H9 (cell line): ENCODE measurements around the gene RGS6. TPM values are rescaled to one million over a fixed set of nuclear protein-coding genes. Genes with fewer than 3 reads are reported as not detected.

Source experiments
- DNase-seq: peaks from one replicate; pipeline ENCODE4 v3.0.0-alpha.2; 2017
- H2AFZ ChIP-seq: one replicate; pipeline ENCODE4 v1.6.1; 2013; ENCODE audit warnings: mild to moderate bottlenecking, low read length, control low read depth, moderate library complexity
- H2AK5ac ChIP-seq: 2 replicates; pipeline ENCODE4 v1.6.1; 2013; ENCODE audit warnings: low read length, control low read depth, mixed read lengths; ENCODE audit not compliant: insufficient read length
- H2BK120ac ChIP-seq: one replicate; pipeline ENCODE4 v1.6.1; 2013; ENCODE audit warnings: low read depth, mild to moderate bottlenecking, low read length, control low read depth, inconsistent platforms; ENCODE audit not compliant: poor library complexity, severe bottlenecking
- H2BK12ac ChIP-seq: 2 replicates; pipeline ENCODE4 v1.6.1; 2013; ENCODE audit warnings: low read length, control low read depth, mixed read lengths, low read depth; ENCODE audit not compliant: insufficient read length
- H2BK15ac ChIP-seq: 2 replicates; pipeline ENCODE4 v1.6.1; 2013; ENCODE audit warnings: low read depth, low read length, control low read depth
- H2BK20ac ChIP-seq: one replicate; pipeline ENCODE4 v1.6.1; 2013; ENCODE audit warnings: low read depth, mild to moderate bottlenecking, low read length, control low read depth, inconsistent platforms; ENCODE audit not compliant: poor library complexity, severe bottlenecking
- H2BK5ac ChIP-seq: 2 replicates; pipeline ENCODE4 v1.6.1; 2013; ENCODE audit warnings: low read length, control low read depth, mixed read lengths; ENCODE audit not compliant: insufficient read length
- H3K14ac ChIP-seq: 2 replicates; pipeline ENCODE4 v1.6.1; 2013; ENCODE audit warnings: low read length, control low read depth; ENCODE audit not compliant: insufficient read depth
- H3K18ac ChIP-seq: 2 replicates; pipeline ENCODE4 v1.6.1; 2013; ENCODE audit warnings: low read depth, mild to moderate bottlenecking, mixed read lengths, low read length, control low read depth; ENCODE audit not compliant: insufficient read length
- H3K23ac ChIP-seq: 2 replicates; pipeline ENCODE4 v1.6.1; 2013; ENCODE audit warnings: low read length, control low read depth, mixed read lengths, low read depth; ENCODE audit not compliant: insufficient read length
- H3K23me2 ChIP-seq: 2 replicates; pipeline ENCODE4 v1.6.1; 2013; ENCODE audit warnings: low read depth, mild to moderate bottlenecking, mixed read lengths, low read length, control low read depth; ENCODE audit not compliant: insufficient read length, poor library complexity, severe bottlenecking
- H3K27ac ChIP-seq: 2 replicates; pipeline ENCODE4 v1.5.1; 2013; ENCODE audit warnings: low read length, control low read depth, mixed read lengths, low read depth; ENCODE audit not compliant: insufficient read length
- H3K27me3 ChIP-seq: 2 replicates; pipeline ENCODE4 v1.6.1; 2013; ENCODE audit warnings: low read length, control low read depth, inconsistent platforms; ENCODE audit not compliant: insufficient read depth
- H3K4ac ChIP-seq: 2 replicates; pipeline ENCODE4 v1.6.1; 2013; ENCODE audit warnings: low read depth, mild to moderate bottlenecking, control low read depth, inconsistent platforms, low read length, moderate library complexity
- H3K4me1 ChIP-seq: 2 replicates; pipeline ENCODE4 v1.6.1; 2013; ENCODE audit warnings: low read length, control low read depth, inconsistent platforms; ENCODE audit not compliant: insufficient read depth
- H3K4me2 ChIP-seq: 2 replicates; pipeline ENCODE4 v1.6.1; 2013; ENCODE audit warnings: low read length, control low read depth, mixed read lengths; ENCODE audit not compliant: insufficient read length, insufficient read depth
- H3K56ac ChIP-seq: 2 replicates; pipeline ENCODE4 v1.6.1; 2013; ENCODE audit warnings: low read depth, mild to moderate bottlenecking, mixed read lengths, low read length, control low read depth; ENCODE audit not compliant: insufficient read length
- H3K79me1 ChIP-seq: 2 replicates; pipeline ENCODE4 v1.6.1; 2013; ENCODE audit warnings: low read depth, mild to moderate bottlenecking, moderate library complexity, low read length, control low read depth, inconsistent platforms; ENCODE audit not compliant: insufficient read depth, poor library complexity, severe bottlenecking
- H3K79me2 ChIP-seq: 2 replicates; pipeline ENCODE4 v1.6.1; 2013; ENCODE audit warnings: low read length, control low read depth, inconsistent platforms; ENCODE audit not compliant: insufficient read depth
- H3K9ac ChIP-seq: 2 replicates; pipeline ENCODE4 v1.6.1; 2013; ENCODE audit warnings: low read length, control low read depth, mixed read lengths; ENCODE audit not compliant: insufficient read length; ENCODE audit errors: extremely low read depth
- H3K9me3 ChIP-seq: one replicate; pipeline ENCODE4 v1.6.1; 2013; ENCODE audit warnings: low read depth, low read length, inconsistent platforms; ENCODE audit not compliant: control insufficient read depth
- H3T11ph ChIP-seq: one replicate; pipeline ENCODE4 v1.6.1; 2013; ENCODE audit warnings: mild to moderate bottlenecking, low read length, control low read depth, inconsistent platforms
- H4K20me1 ChIP-seq: one replicate; pipeline ENCODE4 v1.6.1; 2013; ENCODE audit not compliant: control insufficient read depth, insufficient read length, insufficient read depth
- H4K5ac ChIP-seq: 2 replicates; pipeline ENCODE4 v1.6.1; 2013; ENCODE audit warnings: low read depth, mild to moderate bottlenecking, mixed read lengths, low read length, control low read depth; ENCODE audit not compliant: insufficient read length
- H4K8ac ChIP-seq: replicated peaks from 2 replicates; pipeline ENCODE4 v1.6.1; 2013; ENCODE audit warnings: low read length, control low read depth, mixed read lengths, low read depth; ENCODE audit not compliant: insufficient read length
- H4K91ac ChIP-seq: 2 replicates; pipeline ENCODE4 v1.6.1; 2013; ENCODE audit warnings: low read depth, mild to moderate bottlenecking, moderate library complexity, mixed read lengths, low read length, control low read depth; ENCODE audit not compliant: insufficient read length
- H3K27ac Mint-ChIP-seq, 3 experiments: 2 replicates in 2 of 3; 3 replicates in 1 of 3; pipeline ENCODE4 v1.8.0; 2020 to 2021; ENCODE audit warnings: mixed read lengths in 3 of 3, mild to moderate bottlenecking in 1 of 3, moderate library complexity in 1 of 3
- H3K27me3 Mint-ChIP-seq: 2 replicates; pipeline ENCODE4 v1.8.0; 2021; ENCODE audit warnings: low read depth, mild to moderate bottlenecking, moderate library complexity, mixed read lengths
- H3K36me3 Mint-ChIP-seq, 3 experiments: 2 replicates in 2 of 3; 3 replicates in 1 of 3; pipeline ENCODE4 v1.8.0; 2020 to 2021; ENCODE audit warnings: low read depth in 3 of 3, mixed read lengths in 3 of 3; ENCODE audit not compliant: insufficient read depth in 1 of 3
- H3K4me1 Mint-ChIP-seq, 2 experiments: 2 replicates each; pipeline ENCODE4 v1.8.0; 2020; ENCODE audit warnings: mixed read lengths in 2 of 2
- H3K4me3 Mint-ChIP-seq, 2 experiments: 2 replicates in 1 of 2; 3 replicates in 1 of 2; pipeline ENCODE4 v1.8.0; 2020 to 2021; ENCODE audit warnings: mild to moderate bottlenecking in 2 of 2, mixed read lengths in 2 of 2, moderate library complexity in 1 of 2
- H3K9me3 Mint-ChIP-seq, 2 experiments: 2 replicates in 1 of 2; 3 replicates in 1 of 2; pipeline ENCODE4 v1.8.0; 2020; ENCODE audit warnings: mild to moderate bottlenecking in 2 of 2, mixed read lengths in 2 of 2, moderate library complexity in 1 of 2
- CTCF ChIP-seq: fragments of 200-600 bp; sonication (generic); conservative IDR thresholded peaks from 3 replicates; pipeline ENCODE4 v1.8.0; 2021; ENCODE audit warnings: antibody characterized with exemption, mild to moderate bottlenecking
- WGBS: extraction: QIAGEN DNeasy Blood & Tissue Kit; methylation state at CpG from one replicate; pipeline ENCODE4 v1.1.7; 2013; ENCODE audit warnings: missing lambda C conversion rate, low lambda C conversion rate, mixed read lengths; ENCODE audit not compliant: insufficient read length; ENCODE audit errors: extremely low coverage; 5-methylcytosine and 5-hydroxymethylcytosine counted together
- total RNA-seq: library from RNA; stranded (reverse); gene quantifications from 2 replicates; pipeline ENCODE4 v1.2.1, GENCODE V29; 2021

RGS6 gene
- total RNA-seq, 1 experiment from 2014 or later = 3.0 TPM

- H3K4me3 Mint-ChIP-seq = no peak overlapping the region
- no peak for TF ChIP-seq CTCF
- H3K23me2 ChIP-seq = no peaks in the 10 kb centered on the region
Observed at GRCh38 chr14:72521968-72522741, 589.9 kb downstream of the RGS6 start.

More at GRCh38 chr14:72521968-72522741, 589.9 kb downstream of the RGS6 start:
- Histone ChIP-seq H2AK5ac (no peak overlapping the region), H4K5ac (no peak overlapping the region), H4K20me1 (no peaks in the 10 kb centered on the region), H3K9ac (no peak overlapping the region), H3K27me3 (no peaks in the 10 kb centered on the region), H4K91ac (no peak overlapping the region), H2AFZ (no peak overlapping the region), H3K27ac (no peak overlapping the region), H2BK15ac (no peak overlapping the region), H3T11ph (no peak overlapping the region), H3K56ac (no peak overlapping the region), H3K4ac (no peak overlapping the region), H2BK12ac (no peak overlapping the region), H3K14ac (no peak overlapping the region), H4K8ac (no peak overlapping the region), H2BK20ac (no peak overlapping the region), H3K4me1 (no peaks in the 10 kb centered on the region), H3K9me3 (no peaks in the 10 kb centered on the region), H2BK5ac (no peak overlapping the region), H3K79me2 (no peaks in the 10 kb centered on the region), H3K18ac (no peak overlapping the region), H2BK120ac (no peak overlapping the region), H3K79me1 (no peaks in the 10 kb centered on the region), H3K4me2 (no peak overlapping the region), H3K23ac (no peak overlapping the region)
- WGBS = no CpG with 5 or more reads among the region's 8 CpGs
- Mint-ChIP-seq H3K27ac (no peak overlapping the region), H3K9me3 (peaks cover 0 to 5% of the 10 kb centered on the region in 2 experiments; a peak in 3 of 5 replicates), H3K36me3 (peaks cover 0 to 4% (median 0%) of the 10 kb centered on the region in 3 experiments; a peak in 1 of 7 replicates), H3K4me1 (peaks cover 0 to 2% of the 10 kb centered on the region in 2 experiments; a peak in 2 of 4 replicates), H3K27me3 (peaks cover 3% of the 10 kb centered on the region; the same call in 1 of the 2 replicates)
- DNase-seq = no peak
